Stimulated activated CD8-positive, alpha-beta memory T cell treated with anti-CD3 and anti-CD28 coated beads, Interleukin-15, amount 100 ng/mL, for 24 hours (primary cell): Measurements from ENCODE around the gene ATP6V0A1.
A peak's percentile ranks its signal among the peaks of the same experiment; 100 is the strongest.
"Not testable (repeated sequence)": the region's sequence is repeated elsewhere in the genome, so short reads cannot be mapped to it uniquely, and the experiment has no call there.

Experiments
- DNase-seq: peaks from one replicate; pipeline ENCODE4 v3.0.0-alpha.2; 2020; ENCODE audit warnings: low read depth

Gene ATP6V0A1

GRCh38 chr17:42519546-42520491, 61.1 kb downstream of the ATP6V0A1 start:
- DNase-seq, result no peak

GRCh38 chr17:42520540-42520951, 61.9 kb downstream of the ATP6V0A1 start:
- DNase-seq, result no peak

GRCh38 chr17:42521036-42521435, 62.4 kb downstream of the ATP6V0A1 start:
- no peak for DNase-seq

- no peak for DNase-seq
These were observed 63.1 kb downstream of the ATP6V0A1 start for GRCh38 chr17:42521666-42522262.

- no peak for DNase-seq
These were observed 63.6 kb downstream of the ATP6V0A1 start for GRCh38 chr17:42522263-42522790.

- DNase-seq, result no peak
These were observed 64.2 kb downstream of the ATP6V0A1 start for GRCh38 chr17:42522798-42523278.

GRCh38 chr17:42525221-42525620, 66.5 kb downstream of the ATP6V0A1 start:
- no peak for DNase-seq

- DNase-seq, result no peak
These were observed 67.4 kb downstream of the ATP6V0A1 start for GRCh38 chr17:42526031-42526444.

- DNase-seq, result no peak
These were observed 69.3 kb downstream of the ATP6V0A1 start for GRCh38 chr17:42527932-42528331.

- DNase-seq, result no peak
These were observed 70.4 kb downstream of the ATP6V0A1 start for GRCh38 chr17:42529061-42529460.

- DNase-seq, result no peak
These were observed 72.3 kb downstream of the ATP6V0A1 start for GRCh38 chr17:42530952-42531454.

- DNase-seq, result no peak
These were observed 73.0 kb downstream of the ATP6V0A1 start for GRCh38 chr17:42531455-42532354.

- no peak for DNase-seq
These were observed 76.7 kb downstream of the ATP6V0A1 start for GRCh38 chr17:42535155-42536047.

- peak; percentile 60 for DNase-seq
These were observed 77.3 kb downstream of the ATP6V0A1 start, which contains the start of gene NAGLU for GRCh38 chr17:42536048-42536371. NAGLU (plus strand) TSS chr17:42536241; CDS start chr17:42536273, 32 bp downstream.

- DNase-seq, result peak; percentile 38
These were observed 77.9 kb downstream of the ATP6V0A1 start for GRCh38 chr17:42536372-42537155.

- no peak for DNase-seq
These were observed 78.6 kb downstream of the ATP6V0A1 start for GRCh38 chr17:42537156-42537805.

GRCh38 chr17:42537826-42538451, 79.3 kb downstream of the ATP6V0A1 start:
- DNase-seq, result no peak

GRCh38 chr17:42538482-42538881, 79.8 kb downstream of the ATP6V0A1 start:
- DNase-seq, result no peak

GRCh38 chr17:42540558-42540957, 81.9 kb downstream of the ATP6V0A1 start:
- DNase-seq, result not testable (repeated sequence)
